ENCODE data around the gene ERP44.

Gene ERP44

GRCh38 chr9:99936947-99937587, 161.7 kb downstream of the ERP44 start:
- no peak for DNase-seq (ENCODE audit: low spot score)

- DNase-seq (ENCODE audit: low spot score), result no peak
These were observed 167.5 kb downstream of the ERP44 start for GRCh38 chr9:99931155-99931840.

DNA sequence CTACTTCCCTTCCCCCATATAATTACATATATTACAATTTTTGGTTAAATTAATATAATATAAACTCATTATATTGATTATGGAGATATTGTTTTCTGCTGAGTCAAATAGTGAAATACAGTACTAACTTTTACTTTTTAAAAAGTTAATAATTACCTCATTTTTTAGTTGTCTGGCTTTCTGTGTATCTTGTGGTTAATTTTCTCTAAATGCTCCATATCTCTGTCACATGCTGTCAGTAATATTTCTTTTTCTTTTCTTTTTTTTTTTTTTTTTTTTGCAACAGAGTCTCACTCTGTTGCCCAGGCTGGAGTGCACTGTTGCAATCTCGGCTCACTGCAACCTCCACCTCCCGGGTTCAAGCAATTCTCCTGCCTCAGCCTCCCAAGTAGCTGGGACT, 169.1 kb downstream of the ERP44 start:
- no peak for DNase-seq (ENCODE audit: low spot score)

Measured in ecto neural progenitor cell (in vitro differentiated cells).